Endodermal cell (in vitro differentiated cells): Measurements from ENCODE around the gene PACSIN1. TPM values are rescaled to one million over a fixed set of nuclear protein-coding genes. Genes with fewer than 3 reads are reported as not detected.

Source experiments
- DNase-seq: peaks from one replicate; pipeline ENCODE4 v3.0.0-alpha.2; 2017
- H3K27ac ChIP-seq: 2 replicates; pipeline ENCODE4 v1.5.1; 2013; ENCODE audit warnings: mild to moderate bottlenecking, low read depth, low read length, moderate library complexity
- H3K27me3 ChIP-seq: 2 replicates; pipeline ENCODE4 v1.6.1; 2013; ENCODE audit warnings: mild to moderate bottlenecking, low read length, moderate library complexity; ENCODE audit not compliant: insufficient read depth, control insufficient read depth, poor library complexity, severe bottlenecking
- H3K36me3 ChIP-seq: 2 replicates; pipeline ENCODE4 v1.7.0; 2013; ENCODE audit warnings: mild to moderate bottlenecking, low read length, moderate library complexity; ENCODE audit not compliant: control insufficient read depth, insufficient read depth
- H3K4me1 ChIP-seq: one replicate; pipeline ENCODE4 v1.7.0; 2013; ENCODE audit warnings: low read length; ENCODE audit not compliant: control insufficient read depth, insufficient read depth
- H3K4me3 ChIP-seq: 2 replicates; pipeline ENCODE4 v1.5.1; 2013; ENCODE audit warnings: mild to moderate bottlenecking, low read length, moderate library complexity
- H3K9ac ChIP-seq: 2 replicates; pipeline ENCODE4 v1.6.1; 2013; ENCODE audit warnings: mild to moderate bottlenecking, low read length, moderate library complexity; ENCODE audit not compliant: poor library complexity, severe bottlenecking; ENCODE audit errors: extremely low read depth
- H3K9me3 ChIP-seq: 2 replicates; pipeline ENCODE4 v1.6.1; 2013; ENCODE audit warnings: mild to moderate bottlenecking, low read length, moderate library complexity; ENCODE audit not compliant: control insufficient read depth
- H3K27ac Mint-ChIP-seq: 2 replicates; pipeline ENCODE4 v1.8.0; 2020; ENCODE audit warnings: mixed read lengths
- H3K27me3 Mint-ChIP-seq: 2 replicates; pipeline ENCODE4 v1.8.0; 2021; ENCODE audit warnings: mild to moderate bottlenecking, mixed read lengths; ENCODE audit not compliant: insufficient read depth
- H3K36me3 Mint-ChIP-seq: 2 replicates; pipeline ENCODE4 v1.8.0; 2020; ENCODE audit warnings: low read depth, mixed read lengths
- H3K4me1 Mint-ChIP-seq: 2 replicates; pipeline ENCODE4 v1.8.0; 2020; ENCODE audit warnings: mixed read lengths
- H3K4me3 Mint-ChIP-seq: 2 replicates; pipeline ENCODE4 v1.8.0; 2020; ENCODE audit warnings: mild to moderate bottlenecking, moderate library complexity, mixed read lengths
- H3K9me3 Mint-ChIP-seq: 2 replicates; pipeline ENCODE4 v1.8.0; 2020; ENCODE audit warnings: mild to moderate bottlenecking, mixed read lengths
- WGBS, 2 experiments: methylation state at CpG; one replicate each; pipeline versions ENCODE4 v1.1.5 to v1.1.7; 2013; ENCODE audit warnings: missing lambda C conversion rate in 2 of 2, mixed read lengths in 1 of 2; ENCODE audit not compliant: insufficient coverage in 1 of 2, insufficient read length in 1 of 2; 5-methylcytosine and 5-hydroxymethylcytosine counted together
- total RNA-seq, 2 donors: library from RNA; stranded (reverse); fragmentation: NEBNext Ultra II Directional in 1 of 2; extraction: Animal tissue kit (Norgen Biotek cat#: 25700) in 1 of 2; gene quantifications; 2 replicates in 1 of 2; 3 replicates in 1 of 2; pipeline ENCODE4 v1.2.1, GENCODE V29; 2021
- TF ChIP-seq, protein P1 (sequence below): fragments of 200-600 bp; sonication (generic); conservative IDR thresholded peaks from 2 replicates; pipeline ENCODE4 v1.5.0; 2021; ENCODE audit warnings: antibody characterized with exemption, mild to moderate bottlenecking

The PACSIN1 gene
- total RNA-seq, 2 donors from 2014 or later = 7.2 to 7.3 TPM

DNA sequence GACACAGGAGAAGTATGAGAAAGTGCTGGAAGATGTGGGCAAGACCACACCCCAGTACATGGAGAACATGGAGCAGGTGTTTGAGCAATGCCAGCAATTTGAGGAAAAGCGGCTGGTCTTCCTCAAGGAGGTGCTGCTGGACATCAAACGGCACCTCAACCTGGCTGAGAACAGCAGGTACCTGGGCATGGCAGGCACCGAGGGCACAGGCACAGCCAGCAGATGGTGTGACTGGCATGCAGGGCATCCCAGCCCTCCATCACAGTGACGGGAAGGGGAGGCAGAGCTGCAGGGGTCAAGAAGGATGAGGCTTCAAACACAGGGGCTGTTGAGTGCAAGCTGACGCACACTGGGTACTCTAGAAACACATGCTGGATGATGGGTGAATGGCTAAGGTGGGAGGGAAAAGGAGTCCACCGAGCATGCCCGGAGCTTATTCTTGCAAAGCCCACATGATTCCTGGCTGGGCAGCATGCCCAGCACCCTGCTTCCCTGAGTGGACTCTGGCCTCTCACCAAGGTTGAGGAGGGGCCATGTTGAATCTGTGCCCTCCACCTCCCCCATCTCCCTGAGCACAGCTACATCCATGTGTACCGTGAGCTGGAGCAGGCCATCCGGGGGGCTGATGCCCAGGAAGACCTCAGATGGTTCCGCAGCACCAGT, 63.9 kb downstream of the PACSIN1 start:
- Histone ChIP-seq H3K27ac (no peak overlapping the region), H3K36me3 (no peaks in the 10 kb centered on the region), H3K9me3 (no peaks in the 10 kb centered on the region), H3K27me3 (no peaks in the 10 kb centered on the region), H3K4me1 (peaks cover 3% of the 10 kb centered on the region), H3K9ac (no peak overlapping the region), H3K4me3 (no peak overlapping the region)
- no peak for DNase-seq
- Mint-ChIP-seq H3K36me3 (no peaks in the 10 kb centered on the region), H3K4me3 (no peak overlapping the region), H3K27me3 (peaks cover 8% of the 10 kb centered on the region), H3K27ac (no peak overlapping the region), H3K4me1 (peaks cover 1% of the 10 kb centered on the region), H3K9me3 (no peaks in the 10 kb centered on the region)
- TF ChIP-seq, protein P1, sequence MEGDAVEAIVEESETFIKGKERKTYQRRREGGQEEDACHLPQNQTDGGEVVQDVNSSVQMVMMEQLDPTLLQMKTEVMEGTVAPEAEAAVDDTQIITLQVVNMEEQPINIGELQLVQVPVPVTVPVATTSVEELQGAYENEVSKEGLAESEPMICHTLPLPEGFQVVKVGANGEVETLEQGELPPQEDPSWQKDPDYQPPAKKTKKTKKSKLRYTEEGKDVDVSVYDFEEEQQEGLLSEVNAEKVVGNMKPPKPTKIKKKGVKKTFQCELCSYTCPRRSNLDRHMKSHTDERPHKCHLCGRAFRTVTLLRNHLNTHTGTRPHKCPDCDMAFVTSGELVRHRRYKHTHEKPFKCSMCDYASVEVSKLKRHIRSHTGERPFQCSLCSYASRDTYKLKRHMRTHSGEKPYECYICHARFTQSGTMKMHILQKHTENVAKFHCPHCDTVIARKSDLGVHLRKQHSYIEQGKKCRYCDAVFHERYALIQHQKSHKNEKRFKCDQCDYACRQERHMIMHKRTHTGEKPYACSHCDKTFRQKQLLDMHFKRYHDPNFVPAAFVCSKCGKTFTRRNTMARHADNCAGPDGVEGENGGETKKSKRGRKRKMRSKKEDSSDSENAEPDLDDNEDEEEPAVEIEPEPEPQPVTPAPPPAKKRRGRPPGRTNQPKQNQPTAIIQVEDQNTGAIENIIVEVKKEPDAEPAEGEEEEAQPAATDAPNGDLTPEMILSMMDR = peak; percentile 21
- 88 to 91% methylated on average over 6 to 10 of the region's 10 CpGs for WGBS, 2 experiments

GRCh38 chr6:34530753-34531365, 65.0 kb downstream of the PACSIN1 start:
- Mint-ChIP-seq H3K36me3 (no peaks in the 10 kb centered on the region), H3K4me3 (no peak overlapping the region), H3K27ac (no peak overlapping the region), H3K4me1 (peaks cover 1% of the 10 kb centered on the region), H3K27me3 (peaks cover 8% of the 10 kb centered on the region), H3K9me3 (no peaks in the 10 kb centered on the region)
- WGBS, 2 experiments = 95 to 96% methylated on average over 18 of the region's 18 CpGs
- DNase-seq = no peak
- H3K27me3 ChIP-seq = no peaks in the 10 kb centered on the region
- no peaks in the 10 kb centered on the region for H3K9me3 ChIP-seq
- no peaks in the 10 kb centered on the region for H3K36me3 ChIP-seq
- H3K9ac ChIP-seq = no peak overlapping the region
- no peak overlapping the region for H3K4me3 ChIP-seq
- no peak overlapping the region for H3K27ac ChIP-seq
- TF ChIP-seq, protein P1 = no peak
- H3K4me1 ChIP-seq = peaks cover 3% of the 10 kb centered on the region

DNA sequence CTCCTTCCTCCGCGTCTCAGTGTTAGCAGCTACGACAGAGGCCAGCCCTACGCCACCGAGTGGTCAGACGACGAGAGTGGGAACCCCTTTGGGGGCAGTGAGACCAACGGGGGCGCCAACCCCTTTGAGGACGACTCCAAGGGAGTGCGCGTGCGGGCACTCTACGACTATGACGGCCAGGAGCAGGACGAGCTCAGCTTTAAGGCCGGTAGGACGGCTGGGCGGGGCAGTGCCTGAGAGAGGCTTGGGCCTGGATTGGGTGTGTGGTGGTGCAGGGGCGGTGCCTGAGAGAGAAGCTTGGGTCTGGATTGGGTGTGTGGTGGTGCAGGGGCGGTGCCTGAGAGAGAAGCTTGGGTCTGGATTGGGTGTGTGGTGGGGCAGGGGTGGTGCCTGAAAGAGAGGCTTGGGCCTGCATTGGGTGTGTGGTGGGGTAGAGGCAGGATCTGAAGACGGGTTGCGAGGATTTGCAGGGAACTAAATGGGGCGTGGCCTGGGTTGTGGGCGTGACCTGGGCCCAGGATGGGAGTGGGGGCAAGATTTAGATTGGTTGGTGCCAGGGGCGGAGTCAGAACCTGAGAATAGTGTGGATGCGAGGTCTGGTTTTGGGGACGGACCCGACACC, 65.8 kb downstream of the PACSIN1 start:
- H3K4me3 ChIP-seq = no peak overlapping the region

More for the DNA sequence above, 65.8 kb downstream of the PACSIN1 start:
- no peaks in the 10 kb centered on the region for H3K9me3 Mint-ChIP-seq
- Histone ChIP-seq H3K4me1 (peaks cover under 1% of the 10 kb centered on the region), H3K9ac (no peak overlapping the region), H3K9me3 (no peaks in the 10 kb centered on the region), H3K36me3 (no peaks in the 10 kb centered on the region), H3K27me3 (no peaks in the 10 kb centered on the region), H3K27ac (no peak overlapping the region)
- H3K4me3 Mint-ChIP-seq = no peak overlapping the region
- H3K36me3 Mint-ChIP-seq = no peaks in the 10 kb centered on the region
- 91 to 100% methylated on average over 7 to 29 of the region's 29 CpGs for WGBS, 2 experiments
- H3K27me3 Mint-ChIP-seq = peaks cover 8% of the 10 kb centered on the region
- TF ChIP-seq, protein P1 = no peak
- peak; percentile 92 for DNase-seq
- no peak overlapping the region for H3K27ac Mint-ChIP-seq
- H3K4me1 Mint-ChIP-seq = peaks cover 1% of the 10 kb centered on the region
